Measurements from ENCODE around the gene ADH1C.

DNA sequence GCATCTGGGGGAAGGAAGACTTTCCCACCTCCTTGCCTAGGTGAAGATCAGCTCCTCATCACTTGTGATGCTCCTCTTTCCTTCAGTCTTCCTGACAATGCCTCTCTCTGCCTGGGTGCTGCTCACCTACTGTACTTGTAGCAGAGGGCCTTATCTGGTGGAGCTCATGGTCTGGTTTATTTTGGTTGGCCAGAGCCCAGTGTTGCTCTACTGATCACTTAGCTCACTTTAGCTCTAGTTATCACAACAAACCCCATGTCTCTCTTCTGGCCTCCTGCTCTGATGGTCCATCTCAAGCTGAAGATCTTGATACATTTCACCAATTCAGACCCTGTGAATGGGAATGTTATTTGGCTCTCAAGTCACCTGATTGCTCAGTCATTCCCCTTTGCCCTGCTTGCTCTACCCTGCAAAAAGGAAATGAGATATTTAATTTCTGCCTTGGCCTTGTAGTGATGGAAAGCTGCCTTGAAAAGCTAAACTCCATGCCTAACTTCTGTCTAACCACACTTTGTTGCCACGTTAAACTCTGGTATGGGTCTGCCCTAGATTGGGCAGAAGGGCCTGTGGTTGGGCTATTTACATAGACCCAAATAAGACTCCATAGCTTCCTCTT, 30.3 kb upstream of the ADH1C start:
- TF ChIP-seq NFIC (IDR thresholded peaks at IDR 0.05) = no peak
- no peak for TF ChIP-seq RAD21 (IDR thresholded peaks at IDR 0.05; ENCODE audit: low read depth)
- TF ChIP-seq, protein P1, sequence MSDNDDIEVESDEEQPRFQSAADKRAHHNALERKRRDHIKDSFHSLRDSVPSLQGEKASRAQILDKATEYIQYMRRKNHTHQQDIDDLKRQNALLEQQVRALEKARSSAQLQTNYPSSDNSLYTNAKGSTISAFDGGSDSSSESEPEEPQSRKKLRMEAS (IDR thresholded peaks at IDR 0.05) = no peak
- TF ChIP-seq FOXM1 (IDR thresholded peaks at IDR 0.05; ENCODE audit: borderline replicate concordance, low read depth) = no peak
- no peak for TF ChIP-seq CEBPB (IDR thresholded peaks at IDR 0.05)
- TF ChIP-seq EP300 (IDR thresholded peaks at IDR 0.05; ENCODE audit: borderline replicate concordance) = no peak
